ENCODE measurements around the gene NDUFB10. TPM values are rescaled to one million over a fixed set of nuclear protein-coding genes. Genes with fewer than 3 reads are reported as not detected.

Gene NDUFB10
- total and polyA plus RNA-seq, 5 donors from 2014 or later: 65.1 to 288 (median 193) TPM

- Histone ChIP-seq H3K27ac (ENCODE audit: insufficient read depth, low read length, poor library complexity, severe bottlenecking) (no peak overlapping the region), H3K4me3 (ENCODE audit: low read depth, low read length) (no peak overlapping the region), H3K36me3 (ENCODE audit: control insufficient read depth, insufficient read depth, low read length) (no peaks in the 10 kb centered on the region), H3K4me1 (ENCODE audit: control insufficient read depth, insufficient read depth, low read length, poor library complexity, severe bottlenecking) (no peaks in the 10 kb centered on the region), H3K27me3 (ENCODE audit: control insufficient read depth, insufficient read depth, low read length) (no peaks in the 10 kb centered on the region), H3K9me3 (ENCODE audit: control insufficient read depth in 2 of 2, low read length in 2 of 2) (no peaks in the 10 kb centered on the region)
- ATAC-seq (ENCODE audit: low read depth in 2 of 2) (no peak), DNase-seq (no peak)
- Mint-ChIP-seq H3K9me3 (peaks cover 0 to 2% (median 0%) of the 10 kb centered on the region in 7 donors), H3K4me3 (no peak overlapping the region), H3K36me3 (no peaks in the 10 kb centered on the region), H3K27ac (peak overlapping the region in 1 of 3 donors; percentile 38), H3K27me3 (peaks cover 41% of the 10 kb centered on the region), H3K4me1 (peaks cover 0 to 7% (median under 1%) of the 10 kb centered on the region in 4 donors)
Observed at GRCh38 chr16:1915732-1916639, 43.4 kb upstream of the NDUFB10 start.

GRCh38 chr16:1916640-1916990 lies 42.7 kb upstream of the NDUFB10 start:
- Histone ChIP-seq H3K4me3 (ENCODE audit: low read depth, low read length) (no peak overlapping the region), H3K27ac (ENCODE audit: insufficient read depth, low read length, poor library complexity, severe bottlenecking) (no peak overlapping the region), H3K27me3 (ENCODE audit: control insufficient read depth, insufficient read depth, low read length) (no peaks in the 10 kb centered on the region), H3K4me1 (ENCODE audit: control insufficient read depth, insufficient read depth, low read length, poor library complexity, severe bottlenecking) (no peaks in the 10 kb centered on the region), H3K9me3 (ENCODE audit: control insufficient read depth in 2 of 2, low read length in 2 of 2) (no peaks in the 10 kb centered on the region), H3K36me3 (ENCODE audit: control insufficient read depth, insufficient read depth, low read length) (no peaks in the 10 kb centered on the region)
- Mint-ChIP-seq H3K4me3 (no peak overlapping the region), H3K27ac (no peak overlapping the region), H3K4me1 (peaks cover 0 to 8% (median 3%) of the 10 kb centered on the region in 4 donors), H3K9me3 (peaks cover 0 to 3% (median 0%) of the 10 kb centered on the region in 7 donors), H3K27me3 (peaks cover 47% of the 10 kb centered on the region), H3K36me3 (no peaks in the 10 kb centered on the region)
- ATAC-seq (ENCODE audit: low read depth in 2 of 2): no peak
- DNase-seq: no peak

- no peak overlapping the region for H3K4me3 ChIP-seq (ENCODE audit: low read depth, low read length)
- no peak overlapping the region for H3K27ac Mint-ChIP-seq
- peaks cover 0 to 3% (median 0%) of the 10 kb centered on the region in 7 donors for H3K9me3 Mint-ChIP-seq
- peaks cover 0 to 8% (median 3%) of the 10 kb centered on the region in 4 donors for H3K4me1 Mint-ChIP-seq
- H3K27me3 ChIP-seq (ENCODE audit: control insufficient read depth, insufficient read depth, low read length): no peaks in the 10 kb centered on the region
- no peaks in the 10 kb centered on the region for H3K4me1 ChIP-seq (ENCODE audit: control insufficient read depth, insufficient read depth, low read length, poor library complexity, severe bottlenecking)
- H3K27me3 Mint-ChIP-seq: peaks cover 52% of the 10 kb centered on the region
- H3K27ac ChIP-seq (ENCODE audit: insufficient read depth, low read length, poor library complexity, severe bottlenecking): no peak overlapping the region
- no peak for DNase-seq
- no peaks in the 10 kb centered on the region for H3K36me3 ChIP-seq (ENCODE audit: control insufficient read depth, insufficient read depth, low read length)
- H3K9me3 ChIP-seq (ENCODE audit: control insufficient read depth in 2 of 2, low read length in 2 of 2): no peaks in the 10 kb centered on the region
- no peak for ATAC-seq (ENCODE audit: low read depth in 2 of 2)
- no peak overlapping the region for H3K4me3 Mint-ChIP-seq
- no peaks in the 10 kb centered on the region for H3K36me3 Mint-ChIP-seq
Observed at GRCh38 chr16:1917056-1917664, 42.2 kb upstream of the NDUFB10 start.

DNA sequence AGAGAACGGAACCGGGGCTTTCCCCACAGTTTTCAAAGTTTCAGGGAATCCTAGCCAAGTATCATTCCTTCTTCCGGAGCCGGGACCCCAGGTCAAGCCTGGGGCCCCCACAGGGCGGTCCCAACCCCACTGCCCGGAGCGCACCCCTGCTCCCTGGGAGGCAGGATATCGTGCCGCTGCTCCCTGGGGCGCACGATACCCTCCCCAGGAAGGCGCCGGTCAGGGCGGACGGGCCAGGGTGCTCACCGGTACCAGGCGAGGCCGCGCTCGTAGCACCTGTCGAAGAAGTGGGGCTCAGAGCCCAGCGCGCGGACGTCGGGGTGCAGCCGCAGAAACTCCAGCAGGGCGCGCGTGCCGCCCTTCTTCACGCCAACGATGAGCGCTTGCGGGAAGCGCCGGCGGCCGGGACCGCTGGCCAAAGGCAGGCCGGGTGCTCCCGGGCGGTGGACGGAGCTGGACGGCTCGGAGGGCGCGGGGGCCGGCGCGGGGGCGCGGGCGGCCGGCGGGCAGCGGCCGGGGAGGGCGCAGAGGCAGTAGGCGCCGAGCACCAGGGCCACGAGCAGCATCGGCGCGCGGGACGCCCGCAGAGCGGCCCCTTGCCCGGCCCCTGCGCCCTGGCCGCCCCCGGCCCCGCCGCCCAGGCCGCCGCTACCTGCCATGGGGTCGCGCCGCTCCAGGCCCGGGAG lies 41.5 kb upstream of the NDUFB10 start:
- Mint-ChIP-seq H3K36me3 (no peaks in the 10 kb centered on the region), H3K4me3 (no peak overlapping the region), H3K27me3 (peaks cover 56% of the 10 kb centered on the region), H3K9me3 (peaks cover 0 to 3% (median 0%) of the 10 kb centered on the region in 7 donors), H3K4me1 (peaks cover 0 to 8% (median 3%) of the 10 kb centered on the region in 4 donors), H3K27ac (no peak overlapping the region)
- Histone ChIP-seq H3K4me3 (ENCODE audit: low read depth, low read length) (no peak overlapping the region), H3K36me3 (ENCODE audit: control insufficient read depth, insufficient read depth, low read length) (no peaks in the 10 kb centered on the region), H3K4me1 (ENCODE audit: control insufficient read depth, insufficient read depth, low read length, poor library complexity, severe bottlenecking) (no peaks in the 10 kb centered on the region), H3K27ac (ENCODE audit: insufficient read depth, low read length, poor library complexity, severe bottlenecking) (no peak overlapping the region), H3K9me3 (ENCODE audit: control insufficient read depth in 2 of 2, low read length in 2 of 2) (no peaks in the 10 kb centered on the region), H3K27me3 (ENCODE audit: control insufficient read depth, insufficient read depth, low read length) (peaks cover 5% of the 10 kb centered on the region)
- DNase-seq (no peak), ATAC-seq (ENCODE audit: low read depth in 2 of 2) (no peak)

DNA sequence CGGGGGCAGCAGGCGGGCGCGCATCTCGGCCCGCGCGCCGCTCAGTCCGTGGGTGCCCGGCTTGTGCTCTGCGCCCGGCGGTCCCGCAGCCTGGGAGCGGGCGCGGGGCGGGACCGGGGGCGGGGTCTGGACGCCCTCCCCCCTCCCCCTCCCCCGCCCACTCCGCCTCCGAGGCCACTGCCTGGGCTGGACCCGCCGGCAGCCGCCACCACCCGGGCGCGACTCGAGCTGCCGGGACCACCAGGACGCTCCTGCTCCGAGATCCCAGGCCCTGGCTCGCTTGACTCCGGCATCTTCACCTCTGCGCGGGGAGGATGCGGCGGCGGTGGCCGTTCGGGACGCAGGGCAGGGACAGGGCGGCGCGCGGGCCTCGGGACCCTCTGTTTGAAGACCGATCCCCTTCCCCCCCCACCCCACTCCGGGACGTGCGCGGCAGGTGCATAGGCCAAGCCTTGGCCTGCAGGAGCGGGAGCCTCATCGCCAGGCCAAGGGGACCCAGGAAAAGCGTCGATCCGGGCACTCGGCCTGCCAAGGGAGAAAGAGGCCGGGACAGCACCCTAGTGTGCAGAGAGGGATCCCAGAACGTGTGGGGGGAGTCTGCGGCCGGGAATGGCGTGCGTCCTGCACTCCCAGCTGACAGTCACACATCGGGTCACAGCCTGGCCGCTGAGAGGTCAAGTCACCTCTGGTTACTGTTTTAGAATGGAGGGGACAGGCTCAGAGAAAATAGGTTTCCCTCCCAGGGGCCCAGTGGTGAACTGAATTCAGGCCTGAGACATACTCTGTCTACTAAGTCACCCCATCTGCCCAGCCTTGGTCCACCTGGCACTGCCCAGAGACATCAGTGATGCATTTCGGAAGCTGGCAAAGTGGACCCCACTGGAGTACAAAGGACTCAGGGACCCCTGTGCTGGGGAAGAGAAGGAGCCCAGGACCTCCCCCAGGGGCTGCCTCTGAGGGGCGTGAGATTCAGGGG lies 40.7 kb upstream of the NDUFB10 start, which contains the start of gene HS3ST6:
Gene HS3ST6, minus strand, starts transcription at position 65 of the 976 bp plus-strand sequence. CDS start 92 bp downstream, outside the sequence.
- ATAC-seq (ENCODE audit: low read depth in 2 of 2) (no peak), DNase-seq (no peak)
- no peak within 1 kb of the TSS for H3K4me3 ChIP-seq (ENCODE audit: low read depth, low read length)
- H3K9me3 ChIP-seq (ENCODE audit: control insufficient read depth in 2 of 2, low read length in 2 of 2): no peaks in the 10 kb centered on the region
- peaks cover 3% of the 10 kb centered on the region for H3K4me1 ChIP-seq (ENCODE audit: control insufficient read depth, insufficient read depth, low read length, poor library complexity, severe bottlenecking)
- Mint-ChIP-seq H3K4me1 (peaks cover 0 to 8% (median 3%) of the 10 kb centered on the region in 4 donors), H3K4me3 (no peak within 1 kb of the TSS), H3K36me3 (no peaks in the 10 kb centered on the region), H3K27ac (no peak within 1 kb of the TSS), H3K9me3 (peaks cover 0 to 3% (median 0%) of the 10 kb centered on the region in 7 donors), H3K27me3 (peaks cover 55% of the 10 kb centered on the region)
- peaks cover 5% of the 10 kb centered on the region for H3K27me3 ChIP-seq (ENCODE audit: control insufficient read depth, insufficient read depth, low read length)
- no peak within 1 kb of the TSS for H3K27ac ChIP-seq (ENCODE audit: insufficient read depth, low read length, poor library complexity, severe bottlenecking)
- no peaks in the 10 kb centered on the region for H3K36me3 ChIP-seq (ENCODE audit: control insufficient read depth, insufficient read depth, low read length)

- Mint-ChIP-seq H3K4me1 (peaks cover 0 to 8% (median 3%) of the 10 kb centered on the region in 4 donors), H3K4me3 (no peak overlapping the region), H3K27me3 (peaks cover 54% of the 10 kb centered on the region), H3K27ac (no peak overlapping the region), H3K36me3 (no peaks in the 10 kb centered on the region), H3K9me3 (peaks cover 0 to 2% (median 0%) of the 10 kb centered on the region in 7 donors)
- no peak for DNase-seq
- Histone ChIP-seq H3K4me3 (ENCODE audit: low read depth, low read length) (no peak overlapping the region), H3K27me3 (ENCODE audit: control insufficient read depth, insufficient read depth, low read length) (peaks cover 5% of the 10 kb centered on the region), H3K9me3 (ENCODE audit: control insufficient read depth in 2 of 2, low read length in 2 of 2) (no peaks in the 10 kb centered on the region), H3K4me1 (ENCODE audit: control insufficient read depth, insufficient read depth, low read length, poor library complexity, severe bottlenecking) (peaks cover 5% of the 10 kb centered on the region), H3K27ac (ENCODE audit: insufficient read depth, low read length, poor library complexity, severe bottlenecking) (no peak overlapping the region), H3K36me3 (ENCODE audit: control insufficient read depth, insufficient read depth, low read length) (no peaks in the 10 kb centered on the region)
- ATAC-seq (ENCODE audit: low read depth in 2 of 2): no peak
Observed at GRCh38 chr16:1919327-1919998, 39.9 kb upstream of the NDUFB10 start.
